ENCODE measurements around the gene RASA4B. TPM values are rescaled to one million over a fixed set of nuclear protein-coding genes. Genes with fewer than 3 reads are reported as not detected.

The RASA4B gene
- polyA plus RNA-seq, 3 donors from 2014 or later, result 1.8 to 2.7 (median 2.1) TPM

DNA sequence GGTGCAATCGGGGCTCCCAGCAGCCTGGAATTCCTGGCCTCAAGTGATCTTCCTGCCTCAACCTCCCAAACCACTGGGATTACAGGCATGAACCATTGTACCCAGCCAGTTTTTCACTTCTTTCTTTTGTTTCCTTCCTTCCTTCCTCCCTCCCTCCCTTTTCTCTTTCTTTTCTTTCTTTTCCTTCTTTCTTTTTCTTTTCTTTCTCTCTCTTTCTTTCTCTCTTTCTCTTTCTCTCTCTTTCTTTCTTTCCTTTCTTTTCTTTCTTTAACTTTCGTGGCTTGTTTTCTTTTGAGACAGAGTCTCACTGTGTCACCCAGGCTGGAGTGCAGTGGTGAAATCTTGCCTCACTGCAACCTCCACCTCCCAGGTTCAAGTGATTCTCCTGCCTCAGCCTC, 71.9 kb downstream of the RASA4B start:
- peak overlapping the region in 3 of 6 donors; percentile 53 to 83 (median 65) for H3K27ac Mint-ChIP-seq
- no peaks in the 10 kb centered on the region for H3K9me3 Mint-ChIP-seq
- H3K4me3 Mint-ChIP-seq, result no peak overlapping the region
- no peak for DNase-seq
- H3K36me3 Mint-ChIP-seq, result peaks cover 0 to 9% (median 0%) of the 10 kb centered on the region in 3 donors
- peaks cover 25 to 30% of the 10 kb centered on the region in 2 donors for H3K4me1 Mint-ChIP-seq
- H3K27me3 Mint-ChIP-seq (ENCODE audit: low read depth in 3 of 3), result peaks cover 0 to 4% (median 0%) of the 10 kb centered on the region in 3 donors

DNA sequence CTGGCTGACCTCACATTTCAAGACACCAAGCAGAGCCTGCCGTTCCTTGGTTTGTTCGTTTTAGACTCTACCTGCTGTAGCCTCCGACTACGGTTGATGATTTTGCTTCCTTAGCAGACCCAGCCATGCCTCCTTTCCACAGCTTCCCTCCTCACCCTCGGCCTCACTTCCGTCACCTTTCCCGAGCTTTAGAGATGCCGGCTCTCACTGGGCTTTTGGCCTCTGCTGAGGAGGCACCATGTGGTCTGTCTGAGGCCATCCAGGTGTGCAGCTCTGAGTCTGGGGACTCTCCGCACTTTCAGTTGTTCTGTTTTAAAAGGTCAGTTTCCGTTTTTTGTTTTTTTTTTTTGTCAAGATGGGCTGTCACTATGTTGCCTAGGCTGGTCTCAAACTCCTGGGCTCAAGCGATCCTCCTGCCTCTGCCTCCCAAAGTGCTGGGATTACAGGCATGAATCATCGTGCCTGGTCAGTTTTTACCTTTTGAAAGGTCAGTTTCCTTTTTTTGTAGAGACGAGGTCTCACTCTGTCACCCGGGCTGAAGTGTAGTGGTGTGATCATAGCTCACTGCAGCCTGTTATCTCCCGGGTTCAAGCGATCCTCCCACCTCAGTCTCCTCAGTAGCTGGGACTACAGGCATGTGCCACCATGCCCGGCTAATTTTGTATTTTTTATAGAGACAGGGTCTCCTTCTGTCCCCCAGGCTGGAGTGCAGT, 72.5 kb downstream of the RASA4B start:
- Mint-ChIP-seq H3K36me3 (peaks cover 0 to 9% (median 0%) of the 10 kb centered on the region in 3 donors), H3K4me3 (peak overlapping the region in 1 of 5 donors; percentile 22), H3K9me3 (no peaks in the 10 kb centered on the region), H3K4me1 (peaks cover 25 to 27% of the 10 kb centered on the region in 2 donors), H3K27ac (peak overlapping the region; percentile 14 to 86 (median 60)), H3K27me3 (ENCODE audit: low read depth in 3 of 3) (peaks cover 0 to 4% (median 0%) of the 10 kb centered on the region in 3 donors)
- DNase-seq, result no peak

DNA sequence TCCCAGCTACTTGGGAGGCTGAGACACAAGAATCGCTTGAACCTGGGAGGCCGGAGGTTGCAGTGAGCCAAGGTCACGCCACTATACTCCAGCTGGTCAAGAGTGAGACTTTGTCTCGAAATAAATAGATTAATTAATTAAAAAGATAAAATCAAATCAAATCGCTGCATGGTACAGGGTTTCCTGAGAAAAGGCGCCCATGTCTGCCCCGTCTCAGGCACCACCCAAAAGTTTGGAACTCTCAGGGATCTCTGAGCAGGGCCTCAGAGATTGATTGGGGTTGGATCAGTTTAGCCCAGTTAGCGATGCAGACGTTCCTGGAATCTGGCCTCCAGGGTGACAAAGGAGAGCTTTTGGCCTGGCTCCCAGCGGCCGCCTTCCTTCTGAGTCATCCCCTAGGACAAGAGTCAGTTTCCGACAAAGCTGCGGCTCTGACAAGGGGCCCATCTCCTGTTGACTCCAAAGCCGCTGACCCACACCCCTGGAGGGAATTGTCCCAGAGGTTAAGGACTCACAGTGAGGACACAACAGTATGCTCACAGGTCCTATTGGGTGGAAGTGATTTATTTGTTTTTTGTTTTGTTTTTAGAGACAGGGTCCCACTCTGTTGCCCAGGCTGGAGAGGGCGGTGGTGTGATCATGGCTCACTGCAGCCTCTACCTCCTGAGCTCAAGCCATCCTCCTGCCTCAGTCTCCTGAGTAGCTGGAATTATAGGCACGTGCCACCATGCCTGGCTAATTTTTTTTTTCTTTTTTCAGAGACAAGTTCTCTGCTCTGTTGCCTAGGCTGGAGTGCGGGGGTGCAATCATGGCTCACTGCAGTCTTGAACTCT, 77.4 kb downstream of the RASA4B start:
- H3K27ac Mint-ChIP-seq, result no peak overlapping the region
- H3K4me3 Mint-ChIP-seq, result no peak overlapping the region
- H3K4me1 Mint-ChIP-seq, result peaks cover 32 to 34% of the 10 kb centered on the region in 2 donors
- H3K27me3 Mint-ChIP-seq (ENCODE audit: low read depth in 3 of 3), result peaks cover 0 to 3% (median 0%) of the 10 kb centered on the region in 3 donors
- peaks cover 0 to 9% (median 3%) of the 10 kb centered on the region in 3 donors for H3K36me3 Mint-ChIP-seq
- no peak for DNase-seq
- no peaks in the 10 kb centered on the region for H3K9me3 Mint-ChIP-seq

DNA sequence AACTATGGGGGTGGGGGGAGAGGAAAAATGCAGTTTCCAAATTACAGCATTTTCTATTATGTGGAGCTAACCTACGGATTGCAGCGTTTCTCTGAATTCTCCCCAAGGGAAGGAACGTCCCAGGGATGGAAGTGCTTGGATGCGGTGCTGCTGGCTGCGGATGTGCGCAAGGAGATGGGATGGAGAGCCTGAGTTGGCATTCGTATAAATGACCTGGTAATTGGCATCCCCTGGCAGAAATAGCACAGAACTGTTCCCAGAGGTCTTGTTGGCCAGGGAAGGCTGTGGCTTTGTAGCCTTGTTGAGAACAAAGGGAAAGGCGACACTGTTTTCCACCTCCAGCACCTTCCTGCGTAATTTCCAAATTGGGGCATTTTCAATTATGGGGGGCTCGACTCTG, 81.5 kb downstream of the RASA4B start:
- Mint-ChIP-seq H3K27me3 (ENCODE audit: low read depth in 3 of 3) (peaks cover 15 to 21% (median 18%) of the 10 kb centered on the region in 3 donors), H3K27ac (peak overlapping the region in 4 of 6 donors; percentile 28 to 69 (median 62)), H3K4me3 (peak overlapping the region in 4 of 5 donors; percentile 36 to 61 (median 54)), H3K36me3 (peaks cover 0 to 3% (median 0%) of the 10 kb centered on the region in 3 donors), H3K9me3 (no peaks in the 10 kb centered on the region), H3K4me1 (peaks cover 33 to 35% of the 10 kb centered on the region in 2 donors)
- no peak for DNase-seq

DNA sequence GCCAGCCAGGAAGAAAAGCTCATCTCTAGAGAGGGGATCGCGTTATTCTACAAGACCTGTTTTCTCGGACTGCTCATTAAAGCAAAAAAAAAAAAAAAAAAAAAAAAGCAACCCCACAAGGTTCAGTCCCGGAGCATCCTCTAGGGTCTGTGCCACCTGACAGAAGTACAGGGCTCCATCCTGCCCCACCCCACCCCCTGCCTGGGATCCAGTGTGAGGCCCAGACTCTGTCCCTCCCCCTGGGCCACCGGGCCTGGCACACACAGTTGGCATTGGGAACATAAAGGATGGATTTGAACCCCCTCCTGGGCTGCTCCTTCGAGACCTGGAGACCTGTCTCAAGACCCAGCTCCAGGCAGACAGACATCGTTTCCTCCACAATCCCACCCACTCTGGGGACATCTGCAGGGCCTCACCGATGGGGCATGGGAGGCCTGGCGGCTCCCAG, 83.5 kb downstream of the RASA4B start:
- H3K27ac Mint-ChIP-seq, result peak overlapping the region; percentile 85 to 95 (median 90)
- peaks cover 52 to 53% of the 10 kb centered on the region in 2 donors for H3K4me1 Mint-ChIP-seq
- H3K27me3 Mint-ChIP-seq (ENCODE audit: low read depth in 3 of 3), result peaks cover 19 to 26% (median 21%) of the 10 kb centered on the region in 3 donors
- H3K36me3 Mint-ChIP-seq, result peaks cover 0 to 3% (median 0%) of the 10 kb centered on the region in 3 donors
- H3K9me3 Mint-ChIP-seq, result no peaks in the 10 kb centered on the region
- DNase-seq, result peak in 1 of 3 donors; percentile 18
- peak overlapping the region; percentile 83 to 93 (median 88) for H3K4me3 Mint-ChIP-seq

DNA sequence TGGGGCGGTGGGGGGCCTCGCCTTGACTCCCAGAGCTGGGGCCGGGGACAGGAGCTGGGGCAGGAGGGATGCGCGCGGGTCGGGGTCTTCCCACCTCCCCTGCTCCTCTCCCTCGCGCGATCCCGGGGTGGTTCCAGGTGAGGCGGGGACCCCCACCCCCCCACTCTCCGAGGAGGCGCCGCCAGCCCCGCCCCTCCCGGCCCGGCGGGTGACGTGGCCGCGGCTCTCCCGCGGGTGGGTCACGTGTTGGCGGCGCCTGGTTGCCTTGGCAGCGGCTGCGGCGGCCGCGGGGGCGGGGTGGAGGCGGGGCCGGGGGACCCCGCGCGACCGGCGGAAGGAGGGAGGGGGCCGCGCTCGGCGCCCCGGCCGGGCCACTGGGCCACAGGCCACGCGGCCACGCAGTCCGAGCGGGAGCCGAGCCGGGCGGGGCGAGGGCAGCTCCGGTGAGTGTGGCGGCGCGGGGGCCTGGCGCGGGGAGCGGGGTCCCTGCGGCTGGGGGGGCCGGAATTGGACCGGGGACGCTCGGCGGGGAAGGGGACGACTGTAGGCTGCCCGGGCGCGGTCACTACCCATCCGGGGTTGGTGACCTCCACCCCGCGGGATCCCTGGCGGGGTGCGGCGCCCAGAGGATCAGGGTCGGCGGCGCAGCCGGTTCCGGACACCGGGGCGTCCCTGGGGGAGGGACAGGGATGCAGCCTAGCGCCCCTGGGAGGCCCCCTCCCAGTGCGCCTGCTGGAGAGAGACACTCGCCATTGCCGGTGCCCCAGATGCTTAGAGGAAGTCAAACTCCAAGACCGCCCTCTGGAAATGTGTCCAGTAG, 84.1 kb downstream of the RASA4B start, which contains the start of gene ORAI2:
TSS of gene ORAI2 (plus strand) at position 357 of the 820 bp plus-strand sequence. CDS start 5,382 bp downstream, outside the sequence.
- Mint-ChIP-seq H3K27me3 (ENCODE audit: low read depth in 3 of 3) (peaks cover 19 to 26% (median 21%) of the 10 kb centered on the region in 3 donors), H3K4me1 (peaks cover 54% of the 10 kb centered on the region in 2 donors), H3K9me3 (no peaks in the 10 kb centered on the region), H3K27ac (peak within 1 kb of the TSS; percentile 90 to 99 (median 96)), H3K4me3 (peak within 1 kb of the TSS; percentile 83 to 93 (median 88)), H3K36me3 (peaks cover 0 to 3% (median 0%) of the 10 kb centered on the region in 3 donors)
- DNase-seq, result peak; percentile 83 to 86 (median 85)

Other genes starting within 250 kb of the RASA4B start
- 1 to 10 TPM in 1 of 3 donors, not detected in 2; 1.1 TPM for gene SH2B2, start 230.9 kb downstream of the RASA4B start, polyA plus RNA-seq
- gene SPDYE6, start 161.3 kb downstream of the RASA4B start, polyA plus RNA-seq, result under 1 TPM in 1 of 3 donors, not detected in 2; 0.97 TPM
- 10 to 100 TPM; 13.2 to 20.2 (median 17.2) TPM for gene PRKRIP1, start 121.4 kb downstream of the RASA4B start, polyA plus RNA-seq
- gene ORAI2, start 84.2 kb downstream of the RASA4B start, polyA plus RNA-seq, result 100 to 1,000 TPM in 1 of 3 donors, 10 to 100 TPM in 2; 73.5 to 125 (median 80.6) TPM
- 10 to 100 TPM; 16.2 to 25.8 (median 18.5) TPM for gene ALKBH4, start 52.9 kb downstream of the RASA4B start, polyA plus RNA-seq
- 10 to 100 TPM; 13.5 to 22.8 (median 21.5) TPM for gene LRWD1, start 52.8 kb downstream of the RASA4B start, polyA plus RNA-seq
- 100 to 1,000 TPM; 103 to 115 (median 115) TPM for gene POLR2J, start 38.9 kb downstream of the RASA4B start, polyA plus RNA-seq
- 1 to 10 TPM in 2 of 3 donors, under 1 TPM in 1; 0.81 to 5.2 (median 2.5) TPM for gene UPK3BL2, start 25.9 kb upstream of the RASA4B start, polyA plus RNA-seq
- under 1 TPM in 2 of 3 donors, not detected in 1; 0.22 to 0.86 TPM for gene SPDYE2, start 33.4 kb upstream of the RASA4B start, polyA plus RNA-seq
- 10 to 100 TPM; 13.5 to 44.4 (median 29.4) TPM for gene POLR2J3, start 54.8 kb upstream of the RASA4B start, polyA plus RNA-seq
- 1 to 10 TPM; 3.2 to 6.1 (median 5.0) TPM for gene RASA4, start 99.0 kb upstream of the RASA4B start, polyA plus RNA-seq
- gene UPK3BL1, start 125.0 kb upstream of the RASA4B start, polyA plus RNA-seq, result 10 to 100 TPM; 15.8 to 38.2 (median 30.9) TPM
- gene SPDYE2B, start 132.5 kb upstream of the RASA4B start, polyA plus RNA-seq, result not detected
- 1 to 10 TPM in 2 of 3 donors, under 1 TPM in 1; 0.95 to 9.8 (median 3.7) TPM for gene POLR2J2, start 153.9 kb upstream of the RASA4B start, polyA plus RNA-seq
- 10 to 100 TPM in 1 of 3 donors, 1 to 10 TPM in 2; 8.2 to 11.6 (median 8.3) TPM for gene FAM185A, start 231.2 kb upstream of the RASA4B start, polyA plus RNA-seq

All from immature natural killer cell (primary cell).